Astrocyte of the spinal cord (primary cell): ENCODE measurements around the gene SLC22A12.

Experiments used
- DNase-seq: peaks from one replicate; pipeline ENCODE4 v3.0.0; 2011; ENCODE audit warnings: low read depth, low spot score
- H3K4me3 ChIP-seq: 2 replicates; pipeline ENCODE4 v1.5.1; 2011; ENCODE audit warnings: low read depth, mild to moderate bottlenecking, low read length, moderate library complexity
- in situ Hi-C: cut with HindIII; loops from 2 replicates; pipeline ENCODE4 v1.10.0; 2017; ENCODE audit warnings: low sequenced_read_pairs
- TF ChIP-seq, protein P1 (sequence below): IDR thresholded peaks from 2 replicates; pipeline ENCODE4 v1.5.1; 2012; ENCODE audit warnings: low read depth, mild to moderate bottlenecking, low read length, inconsistent platforms

The SLC22A12 gene

DNA sequence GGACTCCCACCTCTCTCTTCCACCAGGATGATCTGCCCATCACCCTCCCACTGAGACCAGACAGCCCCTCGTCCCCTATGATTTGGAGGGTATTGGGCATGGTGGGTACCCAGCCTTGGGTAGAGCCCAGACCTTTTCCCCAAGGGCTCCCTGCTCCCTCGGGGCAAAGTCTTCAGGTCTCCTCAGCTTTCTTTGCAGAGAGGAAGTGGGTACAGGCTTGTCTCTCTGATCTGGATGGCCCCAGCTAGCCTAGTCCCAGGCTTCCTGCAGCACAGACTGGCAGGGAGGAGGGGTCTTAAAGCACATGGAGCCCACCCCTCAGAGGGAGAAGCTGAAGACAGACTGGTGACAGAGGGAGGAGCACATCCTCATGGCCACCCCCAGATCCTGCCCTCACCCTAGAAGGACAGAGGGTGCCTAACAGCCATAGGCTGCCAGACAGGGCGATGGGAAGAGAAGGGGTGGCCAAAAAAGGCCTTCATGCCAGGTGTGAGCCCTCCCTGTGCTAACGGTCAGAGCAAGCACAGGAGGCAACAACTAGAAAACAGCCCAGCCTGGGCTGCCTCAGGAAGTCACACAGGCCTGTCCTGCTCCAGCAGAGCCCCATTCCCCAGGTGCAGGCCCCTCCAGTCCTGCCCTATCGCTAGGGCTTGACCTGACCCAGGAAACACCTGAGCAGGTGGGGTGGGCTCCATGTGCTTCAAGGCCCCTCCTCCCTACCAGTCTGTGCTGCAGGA is 30.4 kb downstream of the SLC22A12 start:
- no peak overlapping the region for H3K4me3 ChIP-seq
- DNase-seq, result no peak
- TF ChIP-seq, protein P1, sequence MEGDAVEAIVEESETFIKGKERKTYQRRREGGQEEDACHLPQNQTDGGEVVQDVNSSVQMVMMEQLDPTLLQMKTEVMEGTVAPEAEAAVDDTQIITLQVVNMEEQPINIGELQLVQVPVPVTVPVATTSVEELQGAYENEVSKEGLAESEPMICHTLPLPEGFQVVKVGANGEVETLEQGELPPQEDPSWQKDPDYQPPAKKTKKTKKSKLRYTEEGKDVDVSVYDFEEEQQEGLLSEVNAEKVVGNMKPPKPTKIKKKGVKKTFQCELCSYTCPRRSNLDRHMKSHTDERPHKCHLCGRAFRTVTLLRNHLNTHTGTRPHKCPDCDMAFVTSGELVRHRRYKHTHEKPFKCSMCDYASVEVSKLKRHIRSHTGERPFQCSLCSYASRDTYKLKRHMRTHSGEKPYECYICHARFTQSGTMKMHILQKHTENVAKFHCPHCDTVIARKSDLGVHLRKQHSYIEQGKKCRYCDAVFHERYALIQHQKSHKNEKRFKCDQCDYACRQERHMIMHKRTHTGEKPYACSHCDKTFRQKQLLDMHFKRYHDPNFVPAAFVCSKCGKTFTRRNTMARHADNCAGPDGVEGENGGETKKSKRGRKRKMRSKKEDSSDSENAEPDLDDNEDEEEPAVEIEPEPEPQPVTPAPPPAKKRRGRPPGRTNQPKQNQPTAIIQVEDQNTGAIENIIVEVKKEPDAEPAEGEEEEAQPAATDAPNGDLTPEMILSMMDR, result no peak
- in situ Hi-C loops, result no loop called here

DNA sequence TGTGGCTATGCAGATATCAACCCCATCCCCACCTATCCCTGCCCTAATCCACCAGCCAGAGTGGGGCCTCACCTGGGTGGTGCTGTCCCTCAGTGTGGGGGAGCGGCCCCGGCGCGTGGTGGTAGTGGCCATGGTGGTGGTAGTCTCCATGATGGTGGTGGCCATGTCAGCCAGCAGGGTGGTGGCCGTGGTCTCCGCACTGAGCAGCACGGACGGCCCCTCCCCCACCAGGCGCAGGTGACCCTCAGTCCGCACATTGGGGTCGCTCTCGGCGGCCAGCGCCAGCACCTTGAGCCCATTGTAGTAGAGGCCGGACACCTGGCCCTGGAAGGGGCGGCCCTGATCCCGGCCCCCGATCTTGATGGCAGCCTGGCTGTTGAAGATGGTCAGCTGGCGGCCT is 31.7 kb downstream of the SLC22A12 start:
- in situ Hi-C loops, result no loop called here
- TF ChIP-seq, protein P1, result no peak

DNA sequence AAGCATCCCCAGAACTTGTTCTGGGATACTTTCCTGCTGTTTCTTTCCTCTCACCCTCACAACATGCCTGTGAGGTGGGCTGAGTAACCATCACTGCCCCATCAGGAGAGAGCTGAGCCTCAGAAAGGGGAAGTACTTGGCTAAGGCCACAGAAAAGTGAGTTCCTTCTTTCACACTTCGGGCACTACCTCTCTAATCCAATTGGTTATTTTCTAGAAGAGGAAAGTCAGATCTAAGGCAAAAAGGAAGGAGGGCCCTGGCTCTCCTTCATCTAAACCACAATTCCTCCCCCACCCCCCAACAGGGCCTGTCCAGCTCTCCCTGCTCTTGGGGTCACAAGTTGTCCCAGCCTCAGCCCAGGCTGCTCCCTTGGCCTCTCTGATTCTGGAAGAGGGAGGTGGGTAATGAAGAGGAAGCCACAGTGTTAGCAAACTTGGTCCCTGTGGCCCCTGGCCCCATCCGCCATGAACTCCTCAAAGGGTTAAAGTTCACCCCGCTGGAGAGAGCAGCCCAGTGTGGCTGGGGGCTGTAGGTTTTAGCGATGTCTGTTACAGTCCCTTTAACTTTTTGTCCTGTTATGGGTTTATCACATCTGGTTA is 34.0 kb downstream of the SLC22A12 start:
- TF ChIP-seq, protein P1, result no peak
- H3K4me3 ChIP-seq, result no peak overlapping the region
- DNase-seq, result no peak
- in situ Hi-C loops, result no loop called here

More for the DNA sequence above, 31.7 kb downstream of the SLC22A12 start:
- H3K4me3 ChIP-seq, result no peak overlapping the region
- no peak for DNase-seq

DNA sequence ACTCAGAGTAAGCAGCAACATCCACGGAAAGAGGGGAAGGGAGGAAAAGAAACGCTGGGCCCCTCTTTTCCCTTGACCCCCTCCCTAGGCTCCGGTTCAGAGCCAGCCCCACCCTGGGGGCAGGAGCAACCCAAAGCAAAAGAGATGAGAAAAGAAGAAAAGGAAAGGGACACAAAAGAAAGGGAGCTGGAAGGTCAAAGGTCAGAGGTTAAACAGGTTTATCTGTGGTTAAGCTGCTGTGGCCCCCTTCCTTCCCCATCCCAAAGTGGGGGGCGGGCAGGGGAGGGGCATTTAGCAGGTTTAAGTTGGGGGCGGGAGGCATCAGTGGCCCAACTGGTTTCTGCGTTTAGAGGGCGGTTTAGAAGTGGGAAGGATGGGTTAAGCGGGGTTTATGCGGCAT is 35.6 kb downstream of the SLC22A12 start:
- TF ChIP-seq, protein P1, result no peak
- no peak overlapping the region for H3K4me3 ChIP-seq
- in situ Hi-C loops, result no loop called here
- no peak for DNase-seq

DNA sequence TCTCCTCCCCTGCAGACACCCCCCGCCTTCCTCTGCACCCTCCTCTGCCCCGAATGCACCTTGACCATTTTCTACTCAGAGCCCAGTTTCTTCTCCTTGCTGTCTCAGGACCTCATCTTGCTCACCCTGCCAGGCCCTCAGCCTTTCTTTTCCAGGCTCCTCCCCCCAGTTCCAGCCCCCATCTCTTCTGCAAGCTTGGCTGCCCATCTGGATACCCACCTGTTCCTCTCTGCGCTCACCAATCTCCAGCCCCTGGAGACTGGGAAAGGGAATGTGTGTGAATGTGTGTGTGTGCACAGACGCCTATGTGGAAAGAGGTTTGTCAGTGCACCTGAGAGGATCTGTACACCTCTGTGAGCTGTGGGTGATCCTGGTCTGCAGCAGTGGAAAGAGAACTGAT is 36.4 kb downstream of the SLC22A12 start:
- DNase-seq, result no peak
- in situ Hi-C loops, result no loop called here
- H3K4me3 ChIP-seq, result no peak overlapping the region
- TF ChIP-seq, protein P1, result no peak

DNA sequence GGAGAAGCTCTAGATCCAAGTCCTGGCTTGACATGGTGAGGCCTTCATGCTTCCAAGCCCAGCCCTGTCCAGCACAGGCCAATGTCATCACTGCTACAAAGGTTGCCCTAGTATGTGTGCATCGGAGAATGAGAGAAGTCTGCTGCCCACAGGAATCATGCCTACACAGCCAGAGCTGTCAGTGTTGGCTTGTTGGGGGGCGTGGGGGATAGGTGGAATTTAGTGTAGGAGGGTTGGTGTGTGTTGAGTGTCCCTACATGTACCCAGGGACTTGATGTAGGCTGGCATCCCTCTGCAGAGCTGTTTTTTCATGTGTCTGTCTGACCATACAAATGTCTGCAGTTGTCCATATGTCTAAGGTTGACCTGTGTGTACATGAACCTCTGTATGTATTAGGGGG is 37.6 kb downstream of the SLC22A12 start:
- in situ Hi-C loops, result no loop called here
- no peak overlapping the region for H3K4me3 ChIP-seq
- TF ChIP-seq, protein P1, result no peak
- DNase-seq, result no peak
